Left lung (tissue), 10 donors: ENCODE results near the gene NTN4. TPM values are rescaled to one million over a fixed set of nuclear protein-coding genes. Genes with fewer than 3 reads are reported as not detected.

Experiments
- ATAC-seq: fragments of 200-7000 bp; cut with Tn5 transposase; one replicate; pipeline ENCODE4 v1.9.1; 2020; ENCODE audit warnings: moderate library complexity
- DNase-seq, 4 donors: peaks; one replicate each; pipeline ENCODE4 v3.0.0-alpha.2; 2013 to 2020
- H3K27ac ChIP-seq, 2 donors: fragments of 200-600 bp; sonication (generic) in 1 of 2; one replicate each; pipeline versions ENCODE4 v1.5.0 to v1.8.0; 2020 to 2021
- H3K27me3 ChIP-seq, 2 donors: fragments of 200-600 bp; sonication (generic) in 1 of 2; one replicate each; pipeline versions ENCODE4 v1.5.0 to v1.8.0; 2020 to 2021
- H3K36me3 ChIP-seq, 2 donors: fragments of 200-600 bp; sonication (generic) in 1 of 2; one replicate each; pipeline versions ENCODE4 v1.5.0 to v1.8.0; 2020 to 2021
- H3K4me1 ChIP-seq, 2 donors: fragments of 200-600 bp; one replicate each; pipeline ENCODE4 v1.8.0; 2021
- H3K4me3 ChIP-seq, 2 donors: fragments of 200-600 bp; sonication (generic) in 1 of 2; one replicate each; pipeline versions ENCODE4 v1.5.0 to v1.8.0; 2020 to 2021; ENCODE audit warnings: mild to moderate bottlenecking in 1 of 2
- H3K9me3 ChIP-seq, 2 donors: fragments of 200-600 bp; sonication (generic) in 1 of 2; one replicate each; pipeline versions ENCODE4 v1.5.0 to v1.8.0; 2020 to 2021
- intact Hi-C, 2 donors: fragments of 100-400 bp; cut with DNase I; formaldehyde crosslinking; loops; one replicate each; pipeline versions ENCODE4 v1.11.2 to v1.14.2; 2022
- polyA plus RNA-seq, 6 donors: library from polyadenylated mRNA; unstranded; fragments of 120-200 nt; gene quantifications; one replicate each; pipeline ENCODE4 v1.2.1, GENCODE V29; 2013; ENCODE audit not compliant: insufficient read length in 6 of 6
- total RNA-seq, 2 donors: library from RNA; stranded (reverse); fragmentation: NEBNext Ultra II Directional; extraction: Animal tissue kit (Norgen Biotek cat#: 25700); gene quantifications; one replicate each; pipeline ENCODE4 v1.2.1, GENCODE V29; 2021
- TF ChIP-seq, protein P1 (sequence below), 2 donors: fragments of 200-600 bp; sonication (generic) in 1 of 2; IDR thresholded peaks; one replicate each; pipeline versions ENCODE4 v1.5.0 to v1.8.0; 2021; ENCODE audit warnings: antibody characterized with exemption in 2 of 2
- donor health status: DM: no; HTN: yes; CAD: no.
- donor health status: DM: no; HTN: no; CAD: no.

The NTN4 gene
- total and polyA plus RNA-seq, 8 donors, result 22.6 to 81.5 (median 34.1) TPM

DNA sequence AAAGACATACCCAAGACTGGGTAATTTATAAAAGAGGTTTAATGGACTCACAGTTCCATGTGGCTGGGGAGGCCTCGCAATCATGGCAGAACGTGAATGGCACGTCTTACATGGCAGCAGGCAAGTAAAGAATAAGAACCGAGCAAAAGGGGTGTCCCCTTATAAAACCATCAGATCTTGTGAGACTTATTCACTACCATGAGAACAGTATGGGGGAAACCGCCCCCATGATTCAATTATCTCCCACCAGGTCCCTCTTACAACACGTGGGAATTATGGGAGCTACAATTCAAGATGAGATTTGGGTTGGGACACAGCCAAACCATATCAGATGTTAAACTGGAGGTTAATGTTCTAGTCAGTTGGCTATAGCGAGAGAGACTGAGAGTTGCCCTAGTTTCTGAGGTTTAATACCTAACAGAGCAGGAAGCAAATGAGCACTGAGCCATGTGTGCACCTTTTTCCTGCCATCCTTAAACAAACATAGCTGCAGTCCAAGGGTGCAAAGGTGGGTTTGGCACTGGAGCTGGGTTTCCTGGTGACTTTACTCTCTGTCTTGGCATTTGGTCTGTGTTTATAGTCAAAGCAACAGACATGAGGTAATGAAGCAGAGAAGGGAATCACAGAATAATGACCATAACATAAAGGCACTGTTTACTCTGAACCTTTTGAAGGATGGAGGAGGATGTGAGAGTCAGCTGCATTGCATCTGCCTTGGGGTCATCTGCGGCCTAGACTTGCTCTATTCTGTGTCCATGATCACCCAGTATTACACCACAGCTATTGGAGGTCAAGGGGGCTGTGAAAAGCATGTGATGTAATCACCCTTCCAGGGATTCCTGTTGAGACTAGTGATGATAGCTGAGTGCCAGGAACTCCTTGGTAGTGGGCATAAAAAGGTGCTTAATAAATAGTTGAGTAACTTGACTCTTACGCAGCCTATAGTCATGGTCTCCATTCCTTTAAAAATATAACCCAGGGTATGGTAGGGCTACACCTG is 155.6 kb downstream of the NTN4 start:
- TF ChIP-seq, protein P1, sequence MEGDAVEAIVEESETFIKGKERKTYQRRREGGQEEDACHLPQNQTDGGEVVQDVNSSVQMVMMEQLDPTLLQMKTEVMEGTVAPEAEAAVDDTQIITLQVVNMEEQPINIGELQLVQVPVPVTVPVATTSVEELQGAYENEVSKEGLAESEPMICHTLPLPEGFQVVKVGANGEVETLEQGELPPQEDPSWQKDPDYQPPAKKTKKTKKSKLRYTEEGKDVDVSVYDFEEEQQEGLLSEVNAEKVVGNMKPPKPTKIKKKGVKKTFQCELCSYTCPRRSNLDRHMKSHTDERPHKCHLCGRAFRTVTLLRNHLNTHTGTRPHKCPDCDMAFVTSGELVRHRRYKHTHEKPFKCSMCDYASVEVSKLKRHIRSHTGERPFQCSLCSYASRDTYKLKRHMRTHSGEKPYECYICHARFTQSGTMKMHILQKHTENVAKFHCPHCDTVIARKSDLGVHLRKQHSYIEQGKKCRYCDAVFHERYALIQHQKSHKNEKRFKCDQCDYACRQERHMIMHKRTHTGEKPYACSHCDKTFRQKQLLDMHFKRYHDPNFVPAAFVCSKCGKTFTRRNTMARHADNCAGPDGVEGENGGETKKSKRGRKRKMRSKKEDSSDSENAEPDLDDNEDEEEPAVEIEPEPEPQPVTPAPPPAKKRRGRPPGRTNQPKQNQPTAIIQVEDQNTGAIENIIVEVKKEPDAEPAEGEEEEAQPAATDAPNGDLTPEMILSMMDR (IDR thresholded peaks at IDR 0.05), result no peak
- no peaks in the 10 kb centered on the region for H3K9me3 ChIP-seq
- no peak overlapping the region for H3K27ac ChIP-seq
- no peak overlapping the region for H3K4me3 ChIP-seq
- peaks cover 0 to 4% of the 10 kb centered on the region in 2 donors for H3K4me1 ChIP-seq
- DNase-seq (no peak), ATAC-seq (peak; percentile 26)
- no peaks in the 10 kb centered on the region for H3K36me3 ChIP-seq
- intact Hi-C loops, result no loop called here
- no peaks in the 10 kb centered on the region for H3K27me3 ChIP-seq

DNA sequence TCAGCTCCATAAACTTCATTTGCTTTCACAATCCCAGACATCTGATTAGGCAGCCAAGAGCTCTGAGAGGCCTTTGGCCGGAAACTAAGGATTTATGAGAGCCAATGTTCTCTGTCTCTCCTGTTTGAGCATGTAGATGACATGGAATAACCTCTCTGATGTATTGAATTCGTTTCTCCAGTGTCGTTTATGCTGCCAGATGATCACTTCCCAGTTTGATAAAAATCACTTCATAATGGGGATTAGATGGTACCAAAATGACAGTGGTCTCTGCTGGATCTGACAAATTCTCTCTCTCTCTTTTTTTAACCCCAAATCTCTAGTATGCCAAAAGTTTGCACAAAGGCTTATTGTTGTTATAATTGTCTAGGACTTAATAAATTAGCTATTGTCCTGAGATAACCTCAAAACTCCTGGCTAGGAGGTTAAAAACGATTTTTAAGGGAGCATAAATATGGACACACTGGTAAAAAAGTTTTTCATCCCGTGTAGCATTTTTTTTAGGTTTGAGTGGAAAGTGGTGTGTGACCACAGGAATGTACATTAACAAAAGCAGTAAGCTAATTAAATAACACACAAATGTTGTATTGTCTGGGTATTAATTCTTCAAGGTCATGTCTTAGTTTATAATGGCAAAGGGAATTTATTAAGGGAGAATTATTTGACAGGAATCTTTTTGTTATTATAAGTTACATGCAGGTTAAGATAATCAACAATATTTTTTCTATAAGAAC is 156.7 kb downstream of the NTN4 start:
- H3K9me3 ChIP-seq, result no peaks in the 10 kb centered on the region
- no peaks in the 10 kb centered on the region for H3K36me3 ChIP-seq
- H3K4me1 ChIP-seq, result peaks cover 0 to 4% of the 10 kb centered on the region in 2 donors
- TF ChIP-seq, protein P1 (IDR thresholded peaks at IDR 0.05), result no peak
- no peaks in the 10 kb centered on the region for H3K27me3 ChIP-seq
- ATAC-seq (peak; percentile 78), DNase-seq (no peak)
- no peak overlapping the region for H3K4me3 ChIP-seq
- H3K27ac ChIP-seq, result peak overlapping the region in 1 of 2 donors; percentile 5
- intact Hi-C loops, result no loop called here

DNA sequence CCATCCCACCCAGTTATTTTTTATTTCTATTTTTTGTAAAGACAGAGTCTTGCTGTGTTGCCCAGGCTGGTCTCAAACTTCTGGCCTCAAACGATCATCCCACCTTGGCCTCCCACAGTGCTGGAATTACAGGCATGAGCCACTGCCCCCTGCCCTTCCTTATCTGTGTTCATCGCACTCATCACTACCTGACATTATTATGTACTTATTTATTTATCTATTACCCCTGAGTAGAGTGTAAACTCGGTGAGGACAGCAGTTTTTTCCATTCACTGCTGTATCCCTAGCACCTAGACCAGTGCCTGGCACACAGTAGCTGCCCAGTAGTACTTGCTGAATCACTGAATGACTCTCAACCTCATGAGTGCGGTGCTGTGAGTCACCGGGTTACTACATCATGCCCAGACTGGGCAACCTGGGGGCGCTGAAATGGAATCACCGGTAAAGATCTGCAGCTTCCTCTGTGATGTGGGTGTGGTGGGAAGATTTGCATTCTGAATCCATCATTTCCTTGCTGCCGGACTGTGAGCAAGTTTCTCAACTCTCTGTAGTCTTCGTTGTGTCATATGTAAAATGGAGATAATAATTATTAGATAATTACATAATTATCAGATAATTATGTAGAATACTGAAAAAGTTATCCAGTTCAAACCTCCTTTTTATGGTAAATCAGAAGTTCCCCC is 157.4 kb downstream of the NTN4 start:
- TF ChIP-seq, protein P1 (IDR thresholded peaks at IDR 0.05), result no peak
- peaks cover 0 to 4% of the 10 kb centered on the region in 2 donors for H3K4me1 ChIP-seq
- H3K27ac ChIP-seq, result peak overlapping the region in 1 of 2 donors; percentile 5
- no peaks in the 10 kb centered on the region for H3K36me3 ChIP-seq
- intact Hi-C loops, result no loop called here
- ATAC-seq, result peak; percentile 87
- H3K27me3 ChIP-seq, result no peaks in the 10 kb centered on the region
- no peaks in the 10 kb centered on the region for H3K9me3 ChIP-seq
- peak in 1 of 4 donors; percentile 55 for DNase-seq
- no peak overlapping the region for H3K4me3 ChIP-seq

DNA sequence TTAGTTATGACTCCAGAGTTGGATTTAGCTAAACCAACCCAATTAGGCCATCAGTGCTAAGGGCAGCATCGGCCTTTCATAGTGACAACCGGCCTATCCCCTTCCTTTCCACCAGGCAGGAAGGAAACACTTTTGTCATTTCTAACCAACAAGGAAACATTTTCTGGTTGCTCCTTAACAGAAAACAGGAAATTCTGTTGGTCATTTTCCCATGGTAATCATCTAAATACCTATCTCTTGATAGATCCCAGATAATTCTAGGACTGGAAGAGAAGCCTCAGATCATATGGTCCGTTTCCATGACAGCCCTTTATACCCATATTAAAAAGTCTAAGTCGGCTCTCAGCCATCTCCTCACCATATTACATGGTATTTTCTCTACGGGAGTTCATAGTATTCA is 160.1 kb downstream of the NTN4 start:
- Histone ChIP-seq H3K27me3 (no peaks in the 10 kb centered on the region), H3K36me3 (no peaks in the 10 kb centered on the region), H3K9me3 (no peaks in the 10 kb centered on the region), H3K27ac (no peak overlapping the region), H3K4me3 (no peak overlapping the region), H3K4me1 (peaks cover 0 to 4% of the 10 kb centered on the region in 2 donors)
- intact Hi-C loops, result no loop called here
- TF ChIP-seq, protein P1 (IDR thresholded peaks at IDR 0.05), result no peak
- DNase-seq, result no peak
- ATAC-seq, result no peak
